ENCODE results near the gene TBCD. TPM values are rescaled to one million over a fixed set of nuclear protein-coding genes. Genes with fewer than 3 reads are reported as not detected.

TBCD gene
- polyA plus RNA-seq, 6 donors from 2014 or later = 23.6 to 34.7 (median 27.5) TPM

DNA sequence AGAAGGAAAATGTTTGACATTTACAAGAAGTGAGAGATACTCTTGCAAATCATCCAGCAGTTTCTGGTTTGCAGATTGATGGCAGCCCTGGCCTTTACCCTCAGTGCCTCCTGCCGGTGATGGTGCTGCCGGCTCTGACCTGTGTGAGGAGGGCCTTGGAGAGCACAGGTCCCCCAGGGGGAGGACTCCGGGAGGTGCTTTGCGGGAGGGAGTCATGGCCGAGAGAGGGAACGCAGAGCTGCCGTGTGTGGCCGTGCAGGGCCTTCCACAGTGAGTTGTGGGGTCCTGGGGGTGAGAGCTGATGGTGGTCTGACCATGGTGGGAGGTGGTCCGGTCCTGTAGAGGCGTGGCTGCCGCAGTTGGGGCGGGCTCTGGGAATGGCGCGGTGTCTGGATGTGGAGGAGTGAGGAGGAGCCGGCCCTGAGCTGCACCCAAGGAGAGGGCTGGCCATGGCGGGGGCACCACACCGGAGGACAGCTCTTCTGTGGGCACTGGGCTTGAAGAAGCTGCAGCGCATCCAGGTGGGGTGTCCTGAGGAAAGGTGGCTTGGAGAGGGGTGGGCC, 116.0 kb downstream of the TBCD start:
- peaks cover 56 to 93% (median 73%) of the 10 kb centered on the region in 3 donors for H3K4me1 Mint-ChIP-seq
- H3K27me3 Mint-ChIP-seq = peaks cover 8 to 43% (median 29%) of the 10 kb centered on the region in 3 donors
- no peaks in the 10 kb centered on the region for H3K9me3 Mint-ChIP-seq
- no peak for DNase-seq
- peaks cover 0 to 8% of the 10 kb centered on the region in 2 donors for H3K36me3 Mint-ChIP-seq
- H3K27ac Mint-ChIP-seq = peak overlapping the region in 4 of 6 donors; percentile 19 to 80 (median 60)
- no peak overlapping the region for H3K4me3 Mint-ChIP-seq
- no peak for ATAC-seq (ENCODE audit: low read depth in 2 of 2)

DNA sequence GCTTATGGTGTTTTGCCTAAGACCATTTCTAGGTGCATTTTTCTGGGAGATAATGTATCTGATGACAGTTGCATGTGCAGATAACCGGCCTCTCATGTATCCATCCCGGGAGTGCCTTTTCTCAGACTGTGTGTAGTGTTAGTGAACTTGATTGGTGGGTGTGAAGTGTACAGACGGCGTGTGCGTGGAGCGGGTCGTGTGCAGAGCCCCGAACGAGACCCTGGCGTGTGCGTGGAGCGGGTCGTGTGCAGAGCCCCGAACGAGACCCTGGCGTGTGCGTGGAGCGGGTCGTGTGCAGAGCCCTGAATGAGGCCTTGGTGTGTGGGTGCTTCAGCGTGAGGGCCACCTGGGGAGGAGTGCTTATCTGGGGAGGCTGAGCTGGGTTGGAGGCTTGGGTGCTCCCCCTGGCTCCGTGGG, 116.9 kb downstream of the TBCD start:
- Mint-ChIP-seq H3K4me3 (peak overlapping the region in 3 of 8 donors; percentile 3 to 30 (median 11)), H3K9me3 (no peaks in the 10 kb centered on the region), H3K27me3 (peaks cover 8 to 39% (median 31%) of the 10 kb centered on the region in 3 donors), H3K36me3 (peaks cover 0 to 8% of the 10 kb centered on the region in 2 donors), H3K4me1 (peaks cover 54 to 93% (median 71%) of the 10 kb centered on the region in 3 donors), H3K27ac (peak overlapping the region; percentile 1 to 98 (median 58))
- DNase-seq = no peak
- ATAC-seq (ENCODE audit: low read depth in 2 of 2) = no peak

DNA sequence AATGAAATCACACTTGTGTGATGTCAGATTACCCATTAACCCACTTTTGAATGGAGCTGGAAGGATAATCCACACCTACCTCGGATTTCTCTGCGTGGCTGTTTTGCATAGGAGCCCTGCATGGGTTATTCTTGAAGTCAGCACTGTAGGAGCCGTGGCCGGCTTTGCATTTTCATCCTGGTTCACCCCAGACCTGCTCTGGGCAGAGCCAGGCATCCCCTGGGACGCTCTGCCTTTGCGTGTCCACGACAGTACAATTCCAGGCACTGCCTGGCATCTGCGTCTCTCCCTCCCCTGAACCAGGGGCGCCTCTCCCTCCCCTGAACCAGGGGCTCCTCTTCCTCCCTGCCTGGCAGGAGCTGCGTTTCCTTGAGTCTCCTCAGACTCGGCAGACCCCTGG, 117.7 kb downstream of the TBCD start:
- Mint-ChIP-seq H3K36me3 (peaks cover 0 to 8% of the 10 kb centered on the region in 2 donors), H3K9me3 (no peaks in the 10 kb centered on the region), H3K27me3 (peaks cover 8 to 35% (median 26%) of the 10 kb centered on the region in 3 donors), H3K27ac (peak overlapping the region in 5 of 6 donors; percentile 76 to 99 (median 98)), H3K4me1 (peaks cover 46 to 89% (median 66%) of the 10 kb centered on the region in 3 donors), H3K4me3 (peak overlapping the region in 2 of 8 donors; percentile 22 to 42)
- ATAC-seq (ENCODE audit: low read depth in 2 of 2) (no peak), DNase-seq (no peak)

DNA sequence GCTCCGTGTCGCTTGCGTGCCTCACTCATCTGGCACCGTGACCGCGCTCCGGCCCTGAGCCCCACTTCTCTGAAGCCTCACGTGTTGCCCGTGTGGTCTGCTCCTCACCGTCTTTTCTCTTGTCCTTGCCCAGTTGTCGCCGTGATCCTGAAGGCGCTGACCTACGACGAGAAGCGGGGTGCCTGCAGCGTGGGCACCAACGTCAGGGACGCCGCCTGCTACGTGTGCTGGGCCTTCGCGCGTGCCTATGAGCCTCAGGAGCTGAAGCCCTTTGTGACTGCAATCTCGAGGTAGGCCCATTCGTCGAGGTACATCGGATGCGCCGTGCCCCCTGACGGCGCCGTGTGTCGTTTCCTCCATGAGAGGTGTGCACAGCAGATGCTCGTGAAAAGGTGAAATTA, 118.2 kb downstream of the TBCD start:
- Mint-ChIP-seq H3K36me3 (peaks cover 0 to 8% of the 10 kb centered on the region in 2 donors), H3K27me3 (peaks cover 8 to 35% (median 26%) of the 10 kb centered on the region in 3 donors), H3K27ac (peak overlapping the region; percentile 97 to 99 (median 98)), H3K4me3 (peak overlapping the region in 6 of 8 donors; percentile 65 to 84 (median 76)), H3K4me1 (peaks cover 45 to 89% (median 66%) of the 10 kb centered on the region in 3 donors), H3K9me3 (no peaks in the 10 kb centered on the region)
- DNase-seq = no peak
- no peak for ATAC-seq (ENCODE audit: low read depth in 2 of 2)

DNA sequence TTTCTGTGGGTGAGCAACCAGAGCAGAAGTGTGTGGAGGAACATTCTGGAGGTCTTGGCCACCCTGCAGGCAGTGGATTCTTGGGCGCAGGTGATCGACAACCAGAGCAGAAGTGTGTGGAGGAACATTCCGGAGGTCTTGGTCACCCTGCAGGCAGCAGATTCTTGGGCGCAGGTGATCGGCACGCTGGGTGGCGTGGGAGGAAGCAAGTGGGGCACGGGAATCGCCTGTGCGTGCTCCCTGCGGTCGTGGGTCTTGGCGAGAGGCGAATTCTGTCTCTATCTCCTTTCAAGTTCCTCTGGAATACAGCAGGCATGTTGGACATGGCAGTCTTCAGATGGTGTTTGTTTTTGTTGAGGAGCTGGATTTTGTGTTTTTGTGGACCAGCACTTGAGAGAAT, 118.7 kb downstream of the TBCD start:
- Mint-ChIP-seq H3K27ac (peak overlapping the region; percentile 97 to 99 (median 98)), H3K27me3 (peaks cover 8 to 34% (median 25%) of the 10 kb centered on the region in 3 donors), H3K4me1 (peaks cover 44 to 84% (median 62%) of the 10 kb centered on the region in 3 donors), H3K36me3 (peaks cover 0 to 8% of the 10 kb centered on the region in 2 donors), H3K9me3 (no peaks in the 10 kb centered on the region), H3K4me3 (peak overlapping the region; percentile 65 to 84 (median 78))
- ATAC-seq (ENCODE audit: low read depth in 2 of 2) = no peak
- no peak for DNase-seq

DNA sequence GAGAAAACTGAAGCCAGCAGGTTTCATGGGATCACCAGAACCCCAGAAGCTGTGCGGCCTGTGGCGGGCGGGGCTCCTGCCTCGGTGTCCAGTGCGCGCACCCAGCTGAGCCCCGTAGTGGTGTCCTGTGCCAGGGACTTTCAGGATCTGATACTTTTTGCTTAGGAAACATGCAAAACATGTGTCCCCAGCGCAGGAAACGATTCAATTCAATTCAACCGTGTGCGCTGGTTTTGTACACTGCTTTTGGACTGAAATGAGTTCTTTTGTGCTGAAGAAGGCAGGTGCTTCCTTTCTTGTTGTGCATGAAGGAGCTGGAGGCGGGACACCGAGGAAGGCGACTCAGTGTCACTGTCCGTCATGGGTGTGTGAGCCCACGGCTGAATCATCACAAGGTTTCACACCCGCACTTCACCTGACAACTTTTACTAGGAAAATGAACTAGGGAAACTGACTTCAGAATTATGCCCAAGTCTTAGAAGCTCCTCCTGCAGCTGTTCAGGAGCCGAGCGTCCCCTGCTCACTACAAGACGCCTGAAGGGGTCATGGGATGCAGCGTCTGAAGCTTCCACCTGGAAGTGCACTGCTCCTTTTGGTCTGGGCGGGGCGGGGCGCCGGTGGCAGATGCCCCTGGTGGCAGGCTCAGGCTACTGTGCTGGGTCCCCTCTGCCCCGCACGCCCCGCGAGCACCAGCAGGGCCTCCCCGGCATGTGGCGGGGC, 119.4 kb downstream of the TBCD start:
- Mint-ChIP-seq H3K36me3 (peaks cover 0 to 8% of the 10 kb centered on the region in 2 donors), H3K27ac (peak overlapping the region; percentile 97 to 99 (median 98)), H3K4me1 (peaks cover 39 to 77% (median 55%) of the 10 kb centered on the region in 3 donors), H3K9me3 (no peaks in the 10 kb centered on the region), H3K4me3 (peak overlapping the region; percentile 65 to 84 (median 78)), H3K27me3 (peaks cover 8 to 28% (median 19%) of the 10 kb centered on the region in 3 donors)
- ATAC-seq (ENCODE audit: low read depth in 2 of 2) (peak; percentile 80 to 83), DNase-seq (peak; percentile 91)

DNA sequence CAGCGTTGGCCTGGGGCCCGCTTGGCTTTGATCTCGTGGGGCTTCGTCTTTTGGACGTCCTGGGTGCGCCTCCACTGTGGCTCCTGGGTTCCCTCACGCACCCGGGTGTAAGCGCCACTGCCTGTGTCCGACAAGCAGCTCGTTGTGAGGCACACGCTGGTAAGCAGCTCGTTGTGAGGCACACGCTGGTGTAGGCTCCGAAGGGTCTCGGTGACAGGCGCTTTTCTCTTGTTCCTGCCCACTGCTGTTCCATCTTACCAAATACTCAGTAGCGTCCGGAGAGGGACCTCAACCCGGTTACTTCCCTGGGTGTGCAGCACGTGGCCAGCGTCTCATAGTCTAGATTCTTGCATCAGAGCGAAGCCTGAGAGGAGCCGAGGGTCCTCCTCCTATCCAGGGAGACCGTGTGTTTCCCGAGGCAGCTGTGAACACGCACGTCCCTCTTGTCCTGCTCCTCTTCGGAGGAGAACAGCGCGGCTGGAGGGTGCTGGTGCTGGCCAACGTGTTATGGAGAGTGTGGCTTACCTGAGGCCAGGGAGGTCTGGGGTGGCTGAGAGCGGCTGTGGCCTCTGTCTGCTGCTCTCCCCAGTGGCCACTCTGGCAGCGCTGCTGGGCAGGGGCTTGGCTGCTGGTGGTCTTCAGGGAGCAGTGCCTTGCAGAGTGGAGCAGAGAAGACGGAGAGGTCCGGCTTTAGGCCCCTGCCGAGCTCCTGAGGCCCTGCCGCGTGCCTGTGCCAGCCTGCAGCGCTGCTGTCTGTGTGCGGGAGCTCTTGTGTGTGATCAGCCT, 120.1 kb downstream of the TBCD start:
- H3K4me3 Mint-ChIP-seq = peak overlapping the region; percentile 66 to 85 (median 79)
- H3K36me3 Mint-ChIP-seq = peaks cover 0 to 8% of the 10 kb centered on the region in 2 donors
- DNase-seq (no peak), ATAC-seq (ENCODE audit: low read depth in 2 of 2) (no peak)
- H3K27ac Mint-ChIP-seq = peak overlapping the region; percentile 97 to 99 (median 98)
- H3K4me1 Mint-ChIP-seq = peaks cover 37 to 72% (median 56%) of the 10 kb centered on the region in 3 donors
- H3K27me3 Mint-ChIP-seq = peaks cover 8 to 25% (median 18%) of the 10 kb centered on the region in 3 donors
- no peaks in the 10 kb centered on the region for H3K9me3 Mint-ChIP-seq

DNA sequence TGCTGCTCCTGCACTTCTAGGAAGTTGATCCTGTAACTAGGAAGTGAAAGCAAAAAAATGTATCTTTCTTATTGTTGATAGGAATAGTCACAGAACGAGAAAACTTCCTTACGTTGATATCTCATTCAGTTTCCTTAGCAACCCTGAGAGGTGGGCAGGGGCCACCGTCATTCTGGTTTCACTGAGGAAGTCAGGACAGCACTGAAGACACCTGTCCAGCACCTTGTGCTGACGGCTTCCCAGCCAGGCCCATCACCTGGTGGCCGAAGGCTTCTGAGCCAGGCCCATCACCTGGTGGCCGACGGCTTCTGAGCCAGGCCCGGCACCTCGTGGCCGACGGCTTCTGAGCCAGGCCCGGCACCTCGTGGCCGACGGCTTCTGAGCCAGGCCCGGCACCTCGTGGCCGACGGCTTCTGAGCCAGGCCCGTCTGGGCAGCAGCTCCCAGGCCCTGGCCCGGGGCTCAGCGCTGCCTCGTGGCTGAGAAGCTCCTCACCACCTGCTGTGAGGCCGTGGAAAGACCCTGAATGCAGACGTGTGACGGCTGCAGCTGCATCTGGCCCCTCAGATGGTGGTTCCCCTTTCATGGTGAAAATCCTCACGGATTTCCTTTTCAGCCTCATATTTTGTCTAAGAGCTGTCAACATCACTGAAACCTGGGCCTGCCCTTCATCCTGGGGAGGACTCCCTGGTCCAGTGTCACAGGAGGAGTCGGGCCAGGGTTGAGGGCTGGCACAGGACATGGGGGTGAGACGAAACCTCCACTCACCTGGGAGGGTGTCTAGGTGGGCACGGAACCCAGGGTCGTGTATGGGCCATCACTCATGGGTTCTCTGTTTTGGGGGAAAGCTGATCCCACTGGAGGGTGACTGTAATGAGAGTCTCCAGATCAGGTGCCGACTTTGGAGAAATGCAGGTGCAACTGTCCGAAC, 121.0 kb downstream of the TBCD start:
- Mint-ChIP-seq H3K4me3 (peak overlapping the region; percentile 42 to 85 (median 79)), H3K4me1 (peaks cover 34 to 64% (median 64%) of the 10 kb centered on the region in 3 donors), H3K27ac (peak overlapping the region; percentile 98 to 100 (median 98)), H3K36me3 (peaks cover 0 to 8% of the 10 kb centered on the region in 2 donors), H3K9me3 (no peaks in the 10 kb centered on the region), H3K27me3 (peaks cover 3 to 21% (median 13%) of the 10 kb centered on the region in 3 donors)
- ATAC-seq (ENCODE audit: low read depth in 2 of 2) (peak; percentile 55 to 61), DNase-seq (peak; percentile 79)

DNA sequence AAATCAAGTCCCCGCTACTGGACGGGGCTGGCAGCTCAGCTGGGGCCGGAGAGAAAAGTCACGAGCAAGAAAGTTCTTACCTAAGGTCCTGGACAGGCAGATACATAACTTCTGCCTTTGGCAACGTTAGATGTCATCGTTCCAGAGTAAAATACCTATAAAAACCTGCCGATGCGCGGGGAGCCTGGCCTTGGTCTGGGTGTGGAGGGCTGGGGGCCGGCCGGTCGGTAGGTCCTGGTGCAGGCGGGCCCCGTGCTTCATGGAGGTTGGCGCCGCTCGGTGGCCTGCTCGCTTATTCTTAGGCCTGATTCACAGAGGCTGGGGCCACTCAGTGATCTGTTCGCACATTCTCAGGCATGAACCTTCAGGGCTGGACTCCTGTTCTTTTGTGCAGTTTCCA, 121.7 kb downstream of the TBCD start:
- peak overlapping the region; percentile 97 to 100 (median 98) for H3K27ac Mint-ChIP-seq
- DNase-seq = no peak
- H3K4me1 Mint-ChIP-seq = peaks cover 35 to 68% (median 60%) of the 10 kb centered on the region in 3 donors
- peak overlapping the region in 6 of 8 donors; percentile 17 to 79 (median 73) for H3K4me3 Mint-ChIP-seq
- H3K36me3 Mint-ChIP-seq = peaks cover 3 to 8% of the 10 kb centered on the region in 2 donors
- H3K9me3 Mint-ChIP-seq = no peaks in the 10 kb centered on the region
- ATAC-seq (ENCODE audit: low read depth in 2 of 2) = no peak
- H3K27me3 Mint-ChIP-seq = peaks cover 0 to 18% (median 12%) of the 10 kb centered on the region in 3 donors

DNA sequence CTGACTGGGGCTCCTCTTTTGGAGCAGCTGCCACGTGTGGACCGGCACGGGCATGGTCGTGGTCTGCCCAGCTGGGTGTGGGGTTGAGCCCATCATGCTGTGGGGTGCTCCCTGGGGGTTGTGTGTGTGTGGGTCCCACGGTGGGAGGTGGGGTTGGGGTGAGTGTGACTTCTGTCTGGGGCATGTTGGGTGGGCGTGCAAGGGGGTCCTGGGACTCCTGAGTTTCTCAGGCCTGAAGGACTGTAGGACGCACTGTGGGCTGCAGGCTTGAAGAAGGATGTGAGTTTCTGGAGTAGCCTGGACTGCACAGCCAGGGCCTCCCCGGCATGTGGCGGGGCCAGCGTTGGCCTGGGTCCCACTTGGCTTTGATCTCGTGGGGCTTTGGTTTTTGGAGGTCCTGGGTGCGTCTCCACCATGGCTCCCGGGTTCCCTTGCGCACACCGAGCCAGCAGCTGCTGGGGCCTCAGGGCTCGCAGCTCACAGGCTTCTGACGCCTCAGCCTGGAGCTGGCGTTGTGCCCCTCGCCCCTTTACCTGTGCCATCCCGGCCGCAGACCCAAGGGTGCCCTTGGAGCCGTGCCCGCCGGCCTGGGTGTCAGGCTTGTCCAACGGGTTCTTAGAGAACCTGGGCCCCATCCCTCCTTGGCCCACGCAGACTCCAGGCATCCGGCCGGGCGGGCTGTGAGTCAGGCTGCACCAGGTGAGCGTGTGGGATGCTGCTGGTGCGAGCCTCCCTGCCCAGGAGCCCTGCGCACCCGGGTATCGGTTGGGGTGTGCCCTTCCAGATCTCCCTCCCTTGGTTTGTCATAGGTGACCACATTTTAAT, 122.4 kb downstream of the TBCD start:
- peaks cover 39 to 68% (median 60%) of the 10 kb centered on the region in 3 donors for H3K4me1 Mint-ChIP-seq
- ATAC-seq (ENCODE audit: low read depth in 2 of 2) = no peak

DNA sequence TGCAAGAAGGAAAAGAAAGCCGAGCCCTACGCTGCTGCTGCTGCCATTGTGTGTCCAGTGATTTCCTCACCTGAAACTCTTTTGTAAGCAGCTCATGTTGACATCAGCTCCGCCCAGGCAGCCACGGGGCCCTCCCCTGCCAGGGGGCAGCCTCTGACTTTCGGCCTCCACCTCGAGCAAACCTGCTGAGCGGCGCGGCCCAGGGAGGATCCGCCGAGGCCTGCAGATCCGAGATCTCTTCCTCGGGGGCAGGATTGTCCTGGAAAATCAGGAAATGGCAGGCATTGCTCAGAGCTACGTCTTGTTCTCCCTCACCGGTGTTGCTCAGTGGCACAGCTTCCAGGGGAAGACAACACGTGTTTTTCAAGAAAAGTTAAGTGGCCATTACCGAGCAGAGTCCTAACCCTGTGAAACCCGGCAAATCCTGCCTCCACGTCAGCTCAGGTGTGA, 123.6 kb downstream of the TBCD start:
- no peak for ATAC-seq (ENCODE audit: low read depth in 2 of 2)
- Mint-ChIP-seq H3K4me3 (no peak overlapping the region), H3K9me3 (no peaks in the 10 kb centered on the region), H3K27me3 (peaks cover 13 to 24% (median 16%) of the 10 kb centered on the region in 3 donors), H3K4me1 (peaks cover 38 to 66% (median 62%) of the 10 kb centered on the region in 3 donors), H3K36me3 (peaks cover 12 to 18% of the 10 kb centered on the region in 2 donors), H3K27ac (peak overlapping the region in 2 of 6 donors; percentile 71 to 98)
- no peak for DNase-seq

More for the DNA sequence above, 122.4 kb downstream of the TBCD start:
- Mint-ChIP-seq H3K4me3 (no peak overlapping the region), H3K36me3 (peaks cover 7 to 11% of the 10 kb centered on the region in 2 donors), H3K9me3 (no peaks in the 10 kb centered on the region), H3K27ac (peak overlapping the region; percentile 97 to 100 (median 98)), H3K27me3 (peaks cover 4 to 20% (median 9%) of the 10 kb centered on the region in 3 donors)
- no peak for DNase-seq

Measured in naive B cell (primary cell).